CD4-positive, alpha-beta T cell treated with Interleukin-21 for 1 hour (primary cell): ENCODE measurements around the gene CAMK2N2.

ENCODE experiments used
- DNase-seq: peaks from one replicate; pipeline ENCODE4 v3.0.0-alpha.2; 2020

The CAMK2N2 gene

GRCh38 chr3:184211297-184211696 is 50.1 kb downstream of the CAMK2N2 start:
- no peak for DNase-seq
